Measurements from ENCODE around the gene TTC28. TPM values are rescaled to one million over a fixed set of nuclear protein-coding genes. Genes with fewer than 3 reads are reported as not detected.

TTC28 gene
- total and polyA plus RNA-seq, 7 donors: 0.23 to 102 (median 46.1) TPM

DNA sequence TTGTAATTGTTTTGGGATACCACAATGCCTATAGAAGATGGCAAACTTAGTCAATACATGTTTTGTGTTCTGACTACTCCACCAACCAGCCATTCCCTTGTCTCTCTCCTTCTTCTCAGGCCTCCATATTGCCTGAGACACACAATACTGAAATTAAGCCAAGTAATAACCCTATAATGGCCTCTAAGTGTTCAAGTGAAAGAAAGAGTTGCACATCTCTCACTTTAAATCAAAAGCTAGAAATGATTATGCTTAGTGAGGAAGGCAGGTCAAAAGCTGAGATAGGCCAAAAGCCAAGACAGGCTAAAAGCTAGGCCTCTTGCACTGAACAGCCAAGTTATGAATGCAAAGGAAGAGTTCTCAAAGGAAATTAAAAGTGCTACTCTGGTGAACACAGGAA is 318.7 kb downstream of the TTC28 start:
- peaks cover 0 to 6% (median 0%) of the 10 kb centered on the region in 4 donors for H3K9me3 ChIP-seq

DNA sequence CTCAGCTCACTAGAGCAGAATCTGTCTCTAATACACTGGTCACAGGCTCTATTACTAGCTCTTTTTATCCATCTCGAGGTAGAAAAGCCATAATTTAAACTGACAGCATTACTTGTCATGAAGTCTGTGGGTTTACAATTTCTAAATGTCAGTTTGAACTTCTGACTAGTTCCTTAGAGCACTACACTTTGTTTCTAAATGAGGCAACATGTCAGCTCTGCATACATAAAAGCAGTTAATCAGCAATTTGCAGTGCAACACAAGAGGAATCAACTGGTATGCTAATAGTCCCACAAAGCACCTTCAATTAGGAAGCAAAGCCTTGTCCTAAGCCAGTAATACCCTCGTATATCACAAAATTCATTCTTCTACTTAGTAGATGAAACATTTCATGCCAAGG is 321.3 kb downstream of the TTC28 start:
- intact Hi-C loops (cut with DNase I): no loop called here
- no peak overlapping the region for H3K27ac ChIP-seq
- WGBS, 2 donors: 55 to 78% methylated on average over 2 of the region's 2 CpGs
- H3K4me3 ChIP-seq: no peak overlapping the region
- no peaks in the 10 kb centered on the region for H3K27me3 ChIP-seq
- H3K9me3 ChIP-seq: peaks cover 0 to 4% (median 0%) of the 10 kb centered on the region in 4 donors
- no peaks in the 10 kb centered on the region for H3K4me1 ChIP-seq
- no peaks in the 10 kb centered on the region for H3K36me3 ChIP-seq
- DNase-seq: no peak
- TF ChIP-seq POLR2AphosphoS5 (IDR thresholded peaks at IDR 0.05) (no peak), EP300 (IDR thresholded peaks at IDR 0.05) (no peak), POLR2A (IDR thresholded peaks at IDR 0.05) (no peak)
- TF ChIP-seq, protein P1, sequence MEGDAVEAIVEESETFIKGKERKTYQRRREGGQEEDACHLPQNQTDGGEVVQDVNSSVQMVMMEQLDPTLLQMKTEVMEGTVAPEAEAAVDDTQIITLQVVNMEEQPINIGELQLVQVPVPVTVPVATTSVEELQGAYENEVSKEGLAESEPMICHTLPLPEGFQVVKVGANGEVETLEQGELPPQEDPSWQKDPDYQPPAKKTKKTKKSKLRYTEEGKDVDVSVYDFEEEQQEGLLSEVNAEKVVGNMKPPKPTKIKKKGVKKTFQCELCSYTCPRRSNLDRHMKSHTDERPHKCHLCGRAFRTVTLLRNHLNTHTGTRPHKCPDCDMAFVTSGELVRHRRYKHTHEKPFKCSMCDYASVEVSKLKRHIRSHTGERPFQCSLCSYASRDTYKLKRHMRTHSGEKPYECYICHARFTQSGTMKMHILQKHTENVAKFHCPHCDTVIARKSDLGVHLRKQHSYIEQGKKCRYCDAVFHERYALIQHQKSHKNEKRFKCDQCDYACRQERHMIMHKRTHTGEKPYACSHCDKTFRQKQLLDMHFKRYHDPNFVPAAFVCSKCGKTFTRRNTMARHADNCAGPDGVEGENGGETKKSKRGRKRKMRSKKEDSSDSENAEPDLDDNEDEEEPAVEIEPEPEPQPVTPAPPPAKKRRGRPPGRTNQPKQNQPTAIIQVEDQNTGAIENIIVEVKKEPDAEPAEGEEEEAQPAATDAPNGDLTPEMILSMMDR (IDR thresholded peaks at IDR 0.05): no peak

More for the DNA sequence above, 318.7 kb downstream of the TTC28 start:
- TF ChIP-seq POLR2AphosphoS5 (IDR thresholded peaks at IDR 0.05): no peak
- TF ChIP-seq, protein P1 (IDR thresholded peaks at IDR 0.05): no peak
- no peak for TF ChIP-seq POLR2A (IDR thresholded peaks at IDR 0.05)
- TF ChIP-seq EP300 (IDR thresholded peaks at IDR 0.05): no peak
- DNase-seq: no peak
- Histone ChIP-seq H3K27me3 (no peaks in the 10 kb centered on the region), H3K4me1 (no peaks in the 10 kb centered on the region), H3K36me3 (no peaks in the 10 kb centered on the region), H3K4me3 (no peak overlapping the region), H3K27ac (no peak overlapping the region)
- intact Hi-C loops (cut with DNase I): loop anchor here (10.0 kb wide), 1 partner anchor 154 kb away; no protein-coding TSS in a partner anchor

DNA sequence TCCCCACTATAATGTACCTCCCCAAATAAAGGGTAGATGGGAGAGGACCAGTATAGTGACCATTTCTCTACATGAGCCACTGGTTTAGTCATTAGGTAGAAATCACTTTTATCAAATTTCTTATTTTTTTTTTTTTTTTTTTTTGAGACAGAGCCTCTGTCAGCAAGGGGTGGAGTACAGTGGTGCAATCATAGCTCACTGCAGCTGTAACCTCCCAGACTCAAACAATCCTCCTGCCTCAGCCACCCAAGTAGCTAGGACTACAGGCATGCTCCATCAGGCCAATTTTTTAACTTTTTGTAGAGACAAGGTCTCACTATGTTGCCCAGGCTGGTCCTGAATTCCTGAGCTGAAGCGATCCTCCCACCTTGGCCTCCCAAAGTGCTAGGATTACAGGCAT is 322.4 kb downstream of the TTC28 start:
- intact Hi-C loops (cut with DNase I): no loop called here
- no peaks in the 10 kb centered on the region for H3K9me3 ChIP-seq
- H3K4me1 ChIP-seq: no peaks in the 10 kb centered on the region
- no peak overlapping the region for H3K27ac ChIP-seq
- no peaks in the 10 kb centered on the region for H3K27me3 ChIP-seq
- no peak overlapping the region for H3K4me3 ChIP-seq
- DNase-seq: no peak
- WGBS, 2 donors: 88 to 93% methylated on average over 1 of the region's 1 CpG
- TF ChIP-seq, protein P1 (IDR thresholded peaks at IDR 0.05): no peak
- TF ChIP-seq POLR2AphosphoS5 (IDR thresholded peaks at IDR 0.05) (no peak), EP300 (IDR thresholded peaks at IDR 0.05) (no peak), POLR2A (IDR thresholded peaks at IDR 0.05) (no peak)
- no peaks in the 10 kb centered on the region for H3K36me3 ChIP-seq

DNA sequence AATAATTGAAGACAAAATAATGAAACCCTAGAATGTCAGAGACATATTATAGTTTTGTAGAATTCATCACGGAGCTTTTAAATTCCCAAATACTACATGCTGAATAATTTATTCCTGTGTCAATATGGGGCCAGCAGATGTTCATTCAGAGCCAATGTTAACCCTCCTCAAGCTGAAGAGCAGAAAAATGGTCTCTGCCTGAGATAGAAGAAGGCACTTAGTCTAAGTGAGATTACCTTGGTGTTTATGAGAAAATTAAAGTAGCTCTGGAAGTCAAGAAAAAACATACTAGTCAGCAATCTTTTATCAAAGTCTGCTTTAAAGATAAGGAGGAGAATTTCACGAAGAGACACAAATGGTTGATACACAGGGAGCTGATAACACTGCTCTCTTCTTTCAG is 328.2 kb downstream of the TTC28 start:
- Histone ChIP-seq H3K9me3 (no peaks in the 10 kb centered on the region), H3K27me3 (no peaks in the 10 kb centered on the region), H3K27ac (no peak overlapping the region), H3K4me1 (no peaks in the 10 kb centered on the region), H3K4me3 (no peak overlapping the region), H3K36me3 (no peaks in the 10 kb centered on the region)
- TF ChIP-seq, protein P1 (IDR thresholded peaks at IDR 0.05): no peak
- TF ChIP-seq EP300 (IDR thresholded peaks at IDR 0.05) (no peak), POLR2A (IDR thresholded peaks at IDR 0.05) (no peak), POLR2AphosphoS5 (IDR thresholded peaks at IDR 0.05) (no peak)
- WGBS, 2 donors: 70 to 83% methylated on average over 2 of the region's 2 CpGs
- intact Hi-C loops (cut with DNase I): no loop called here
- no peak for DNase-seq

Measured in sigmoid colon (tissue), 7 donors.